Measurements from ENCODE around the gene SEMA6B. TPM values are rescaled to one million over a fixed set of nuclear protein-coding genes. Genes with fewer than 3 reads are reported as not detected.

The SEMA6B gene
- total and polyA plus RNA-seq, 2 of the 8 experiments (the other 6 are each of a cell fraction or from before 2014, with no cell fraction given), result 31.3 to 54.4 TPM

GRCh38 chr19:4588291-4588761 is 28.8 kb upstream of the SEMA6B start:
- POLR2A ChIA-PET (ENCODE audit: partially characterized antibody), result interaction anchor here (1.0 to 4.1 kb wide), 2 partner anchors 13 to 29 kb away, joined by 5 to 19 read pairs; no protein-coding TSS in a partner anchor
- no peak overlapping the region for H3K4me2 ChIP-seq (ENCODE audit: insufficient read depth in 1 of 2, low read depth in 2 of 2, low read length in 2 of 2)
- no peak overlapping the region for H3K14ac ChIP-seq (ENCODE audit: insufficient read length)
- 89% methylated on average over 9 of the region's 9 CpGs; no CpG with 5 or more reads in 1 of the 2 experiments for WGBS, 2 experiments (ENCODE audit: extremely low coverage in 1 of 2, insufficient coverage in 1 of 2, insufficient read length in 1 of 2, insufficient replicate concordance in 2 of 2, low coverage in 1 of 2, low lambda C conversion rate in 2 of 2, missing lambda C conversion rate in 1 of 2)
- H2BK120ac ChIP-seq (replicated peaks; ENCODE audit: low read depth, low read length), result no peak overlapping the region
- peaks cover 0 to 9% (median 4%) of the 10 kb centered on the region in 4 experiments; a peak in 4 of 7 replicates for H3K27me3 ChIP-seq (replicated peaks in 1 of 4; ENCODE audit: control insufficient read depth in 3 of 4, extremely low read depth in 1 of 4, insufficient read depth in 3 of 4, low read length in 3 of 4)
- 0 out of 2 replicates have a peak overlapping the region, but pooled peaks have one; percentile 21 for H2BK20ac ChIP-seq (ENCODE audit: low read length)
- no peaks in the 10 kb centered on the region for H3K9me3 ChIP-seq (ENCODE audit: insufficient read depth in 2 of 2, low read depth in 1 of 2, low read length in 1 of 2)
- H3K9ac ChIP-seq (replicated peaks in 1 of 4; ENCODE audit: extremely low read depth in 1 of 4, low read depth in 3 of 4, low read length in 3 of 4), result no peak overlapping the region
- H4K20me1 ChIP-seq (replicated peaks in 1 of 2; ENCODE audit: control insufficient read depth in 1 of 2, insufficient read depth in 2 of 2, low read length in 2 of 2), result peaks cover 0 to 2% of the 10 kb centered on the region in 2 experiments
- 0 out of 2 replicates have a peak overlapping the region, but pooled peaks have one; percentile 8 for H2BK5ac ChIP-seq (ENCODE audit: low read depth, low read length)
- no peak overlapping the region for H3K56ac ChIP-seq (replicated peaks; ENCODE audit: insufficient read length, low read depth, low read length)
- H4K5ac ChIP-seq (ENCODE audit: insufficient read length, low read depth, low read length), result no peak overlapping the region
- no peak for TF ChIP-seq SIRT6 (IDR thresholded peaks at IDR 0.05; ENCODE audit: low read length)
- H4K8ac ChIP-seq (ENCODE audit: extremely low read depth, insufficient read depth, low read length), result no peak overlapping the region
- H3K23me2 ChIP-seq (ENCODE audit: low read depth, low read length), result peaks cover 3% of the 10 kb centered on the region
- no peak overlapping the region for H3K23ac ChIP-seq (ENCODE audit: insufficient read length)
- no peak overlapping the region for H3K18ac ChIP-seq (ENCODE audit: extremely low read depth, low read length)
- no peak overlapping the region for H3K27ac ChIP-seq (ENCODE audit: low read depth, low read length)
- H3K79me2 ChIP-seq (ENCODE audit: control insufficient read depth in 1 of 2, insufficient read depth in 2 of 2, low read length in 2 of 2), result no peaks in the 10 kb centered on the region
- peaks cover 0 to 4% (median 2%) of the 10 kb centered on the region in 4 experiments; a peak in 3 of 7 replicates for H3K4me1 ChIP-seq (replicated peaks in 1 of 4; ENCODE audit: control insufficient read depth in 3 of 4, insufficient read depth in 4 of 4, low read length in 3 of 4)
- H3K4me3 ChIP-seq (ENCODE audit: extremely low read depth in 1 of 4, insufficient read depth in 2 of 4, low read depth in 3 of 4, low read length in 4 of 4), result no peak overlapping the region
- no peak overlapping the region for H3K4ac ChIP-seq (replicated peaks; ENCODE audit: insufficient read length, low read depth, low read length)
- CTCF ChIA-PET (ENCODE audit: partially characterized antibody), result interaction anchor here (0.6 to 8.6 kb wide), 13 partner anchors 9 to 323 kb away, joined by 3 to 49 read pairs (median 6); partner anchors contain the start of genes PLIN4 and PLIN5
- H4K91ac ChIP-seq (replicated peaks; ENCODE audit: insufficient read length, low read length), result no peak overlapping the region
- H2BK12ac ChIP-seq (ENCODE audit: low read depth, low read length), result no peak overlapping the region
- H2AFZ ChIP-seq (ENCODE audit: low read length), result no peak overlapping the region
- H2BK15ac ChIP-seq (ENCODE audit: low read length), result peak overlapping the region; percentile 81
- DNase-seq (ENCODE audit: low read depth in 1 of 2, low spot score in 2 of 2) (no peak), FAIRE-seq (no peak)
- no peaks in the 10 kb centered on the region for H3K36me3 ChIP-seq (ENCODE audit: control insufficient read depth in 2 of 4, insufficient read depth in 4 of 4, low read length in 3 of 4)
- H2AK5ac ChIP-seq (ENCODE audit: low read depth, low read length), result no peak overlapping the region
- H3K79me1 ChIP-seq (ENCODE audit: low read depth, low read length), result no peaks in the 10 kb centered on the region

Measured in H1 (cell line).